LHCN-M2 (cell line): ENCODE data around the gene GCA. TPM values are rescaled to one million over a fixed set of nuclear protein-coding genes. Genes with fewer than 3 reads are reported as not detected.

Experiments
- DNase-seq: peaks from one replicate; pipeline ENCODE4 v3.0.0-alpha.2; 2012; ENCODE audit warnings: low read depth
- polyA plus RNA-seq: library from polyadenylated mRNA; unstranded; fragments of >200 nt; gene quantifications from one replicate; pipeline ENCODE4 v1.2.1, GENCODE V29; 2012; ENCODE audit warnings: missing spikeins
- total RNA-seq: library from RNA; depleted of rRNA; stranded (reverse); fragments of >200 nt; gene quantifications from 2 replicates; pipeline ENCODE4 v1.2.3, GENCODE V29; 2014; rRNA removed

GCA gene, protein sequence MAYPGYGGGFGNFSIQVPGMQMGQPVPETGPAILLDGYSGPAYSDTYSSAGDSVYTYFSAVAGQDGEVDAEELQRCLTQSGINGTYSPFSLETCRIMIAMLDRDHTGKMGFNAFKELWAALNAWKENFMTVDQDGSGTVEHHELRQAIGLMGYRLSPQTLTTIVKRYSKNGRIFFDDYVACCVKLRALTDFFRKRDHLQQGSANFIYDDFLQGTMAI
- total RNA-seq = 0.52 and 0.90 TPM in 2 replicates
- 0.35 TPM for polyA plus RNA-seq

DNA sequence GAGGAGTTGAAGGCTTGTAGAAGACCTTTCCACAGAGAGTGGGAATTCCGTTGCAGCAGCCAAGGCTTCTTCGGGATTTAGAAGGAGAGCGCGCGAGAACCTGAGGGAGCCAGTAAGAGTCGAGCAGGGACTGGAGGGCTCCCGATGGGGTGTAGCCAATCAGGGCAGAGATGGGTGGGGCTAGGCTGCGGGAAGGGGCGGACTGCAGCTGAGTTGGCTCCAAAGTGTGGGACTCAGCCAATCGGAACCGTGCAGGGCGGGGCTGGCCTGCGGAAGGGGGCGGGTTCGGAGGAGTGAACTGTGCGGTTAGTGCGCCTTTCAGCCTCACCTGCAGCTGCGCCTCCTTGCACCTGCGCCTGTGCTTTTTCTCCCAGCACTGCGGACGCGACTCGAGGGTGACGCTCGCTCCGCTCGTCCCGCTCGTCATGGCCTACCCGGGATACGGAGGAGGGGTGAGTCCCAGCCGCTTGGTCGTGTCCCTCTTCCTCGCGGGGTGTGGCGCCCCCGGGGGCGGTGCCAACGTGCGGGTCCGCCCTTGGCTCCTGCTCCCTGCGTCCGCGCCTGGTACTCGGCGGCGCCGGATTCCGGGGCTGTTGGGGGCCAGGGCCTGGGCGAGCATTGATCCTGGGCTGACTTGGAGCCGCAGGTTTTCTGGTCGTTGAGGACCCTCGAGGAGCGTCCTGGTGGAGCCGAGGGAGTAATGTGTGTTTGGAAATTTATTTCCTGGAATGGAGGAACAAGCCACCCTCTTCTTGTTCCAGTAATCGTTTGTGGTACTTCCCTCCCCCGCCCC, at the start of gene GCA:
GCA (plus strand) TSS at position 309 of the 793 bp plus-strand sequence; CDS start at position 426, 117 bp downstream.
- peak; percentile 68 for DNase-seq

DNA sequence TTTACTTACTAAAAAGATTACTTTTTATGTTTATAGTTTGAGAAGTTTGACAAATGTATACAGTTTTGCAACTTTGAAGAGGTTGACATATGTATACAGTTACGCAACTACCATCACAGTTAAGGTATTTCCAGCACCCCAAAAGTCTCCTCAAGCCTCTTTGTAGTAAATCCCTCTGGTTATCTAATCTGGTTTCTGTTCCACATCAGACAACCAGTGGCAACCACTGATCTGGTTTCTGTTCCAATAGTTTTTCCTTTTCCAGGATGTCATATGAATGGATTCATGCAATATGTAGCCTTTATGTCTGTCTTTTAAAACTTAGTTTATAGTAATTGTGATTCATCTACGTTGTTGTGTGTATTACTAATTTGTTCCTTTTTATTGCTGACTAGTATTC, 48.9 kb upstream of the GCA start:
- DNase-seq = no peak

DNA sequence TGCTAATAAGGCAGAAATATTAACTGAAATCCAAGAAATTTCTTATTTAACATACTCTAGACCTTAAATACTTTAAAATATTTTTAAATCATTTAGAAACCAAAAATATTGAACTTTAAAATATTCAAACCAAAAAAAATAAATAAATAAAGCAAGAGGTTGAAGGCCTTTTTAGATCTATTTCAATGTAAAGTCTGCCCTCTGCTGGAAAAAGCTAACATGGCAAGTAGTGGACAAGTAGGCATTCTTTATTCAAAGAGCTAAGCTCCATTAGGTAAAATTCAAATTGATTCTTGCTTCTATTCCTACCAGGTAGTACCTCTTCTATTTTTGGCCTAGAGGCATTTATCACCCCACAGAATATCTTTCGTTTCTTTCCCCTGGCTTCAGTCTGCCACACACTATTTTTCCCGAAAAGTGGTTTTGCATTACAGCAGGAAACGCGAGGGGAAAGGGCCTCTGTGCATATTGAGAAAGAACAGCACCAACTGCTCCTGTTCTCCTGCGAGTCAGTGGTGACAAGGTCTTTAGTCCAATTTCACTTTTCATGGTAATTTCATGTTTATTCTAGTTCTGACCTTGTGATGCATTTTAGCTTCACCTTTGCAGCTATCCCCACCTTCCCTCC, 45.9 kb upstream of the GCA start:
- peak; percentile 79 for DNase-seq

DNA sequence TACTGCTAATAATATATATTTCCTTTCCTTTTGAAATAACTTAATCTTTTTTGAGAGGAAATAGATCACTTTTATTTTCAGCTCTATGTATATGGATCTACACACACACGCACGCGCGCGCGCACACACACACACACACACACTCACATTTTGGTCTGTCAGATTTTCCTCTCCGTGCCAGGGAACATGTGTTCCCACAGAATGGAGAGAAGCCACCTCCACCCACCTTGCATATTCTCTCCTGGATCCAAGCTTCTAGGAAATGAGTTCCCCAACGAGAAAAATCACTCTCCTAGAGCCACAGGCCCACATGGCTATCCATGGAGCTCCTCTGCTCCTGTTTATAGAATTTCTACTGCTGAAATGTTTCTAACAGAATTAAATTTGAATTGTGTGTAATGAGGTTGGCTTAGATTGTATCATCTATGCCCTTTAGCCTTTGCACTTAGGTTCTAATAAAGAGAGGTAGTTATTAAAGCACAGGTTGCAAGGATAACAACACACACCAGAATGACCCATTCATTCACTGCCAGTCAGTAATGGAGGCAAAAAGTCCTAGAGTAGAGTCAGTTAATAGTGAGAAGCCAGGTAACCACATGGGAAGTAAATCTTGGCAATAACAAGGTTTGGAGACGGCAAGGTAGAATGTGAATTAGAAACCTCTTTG, 45.1 kb upstream of the GCA start:
- no peak for DNase-seq

DNA sequence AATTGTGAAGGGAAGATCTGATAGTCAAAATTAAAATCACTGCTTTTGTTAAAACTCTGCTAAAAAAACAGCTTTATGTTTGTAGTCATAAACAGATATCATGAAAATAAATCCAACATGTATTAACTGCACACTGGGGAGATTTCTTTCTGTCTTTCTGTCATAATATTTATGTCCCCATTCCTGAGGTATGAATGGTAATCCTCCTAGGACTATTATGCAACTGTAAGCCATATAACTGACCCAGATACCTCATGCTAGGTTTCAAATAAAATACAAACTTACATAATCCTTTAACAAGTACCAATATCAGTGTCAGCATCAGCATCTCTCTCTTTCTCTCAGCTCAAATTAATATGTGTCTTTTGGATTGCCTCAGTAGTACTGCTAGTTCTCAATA, 43.7 kb upstream of the GCA start:
- peak; percentile 22 for DNase-seq

DNA sequence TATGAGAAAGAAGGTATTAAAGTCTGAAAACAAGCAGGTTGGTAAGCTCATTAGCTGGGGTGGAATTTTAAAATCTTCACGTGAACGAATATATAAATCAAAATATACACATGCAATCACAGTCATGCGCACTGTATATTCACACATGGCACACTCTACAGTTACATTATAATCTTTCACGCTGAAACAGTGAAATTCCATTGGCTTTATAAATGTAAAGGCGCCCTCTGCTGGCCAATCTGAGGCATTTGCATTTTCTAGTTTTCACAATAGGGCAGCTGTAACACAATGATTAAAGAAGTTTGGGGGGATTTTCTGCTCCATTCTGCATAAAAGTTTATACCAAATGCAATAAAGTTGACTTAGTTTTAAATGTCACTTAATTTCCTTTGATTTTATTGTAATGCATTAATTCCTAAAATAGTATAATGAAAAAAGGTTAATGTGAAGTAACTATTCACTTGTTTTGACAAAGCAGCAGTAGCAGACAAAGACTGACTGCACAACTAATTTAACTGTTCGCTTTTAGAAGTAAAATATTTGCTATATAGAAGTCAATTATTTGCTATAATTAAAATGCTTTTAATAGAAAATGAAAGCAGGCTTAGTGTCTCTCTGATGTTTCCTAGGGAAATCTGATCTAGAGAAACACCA, 42.7 kb upstream of the GCA start:
- peak; percentile 71 for DNase-seq

DNA sequence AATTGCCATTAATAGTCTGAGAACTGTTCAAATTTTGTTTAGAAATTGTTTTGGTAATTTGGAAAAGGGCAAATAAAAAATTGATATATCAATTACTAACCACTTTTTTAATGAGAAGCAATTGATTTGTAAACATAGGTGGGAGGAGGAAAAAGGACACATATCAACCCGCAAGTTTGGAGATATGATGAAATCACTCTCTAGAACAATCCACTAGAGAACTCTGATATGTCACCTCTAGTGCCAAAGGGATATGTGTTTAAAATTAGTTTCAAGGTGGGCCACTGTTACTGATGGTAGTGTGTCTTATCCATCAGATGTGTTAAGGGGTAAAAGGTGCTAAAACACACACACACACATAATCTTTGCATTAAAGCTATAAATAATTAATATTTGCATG, 42.1 kb upstream of the GCA start:
- no peak for DNase-seq

DNA sequence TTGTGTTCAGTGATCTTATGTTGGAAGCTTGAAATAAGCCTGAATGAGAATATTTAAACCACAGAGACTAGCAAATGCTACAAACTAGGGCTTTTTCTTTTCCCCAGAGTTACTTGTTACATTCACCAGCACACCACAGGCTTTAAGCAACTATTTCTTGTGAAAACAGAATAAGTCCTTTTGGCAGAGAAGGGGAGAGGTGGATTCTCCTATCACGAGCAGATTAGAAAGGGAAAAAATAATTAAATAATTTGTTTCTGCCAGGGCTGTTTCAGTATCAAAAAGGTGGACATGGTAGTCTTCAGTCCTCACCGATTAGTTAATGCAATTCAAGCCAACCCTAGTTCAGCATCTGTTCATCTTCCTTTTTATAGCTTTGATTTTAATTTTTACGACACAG, 38.0 kb upstream of the GCA start:
- DNase-seq = no peak

DNA sequence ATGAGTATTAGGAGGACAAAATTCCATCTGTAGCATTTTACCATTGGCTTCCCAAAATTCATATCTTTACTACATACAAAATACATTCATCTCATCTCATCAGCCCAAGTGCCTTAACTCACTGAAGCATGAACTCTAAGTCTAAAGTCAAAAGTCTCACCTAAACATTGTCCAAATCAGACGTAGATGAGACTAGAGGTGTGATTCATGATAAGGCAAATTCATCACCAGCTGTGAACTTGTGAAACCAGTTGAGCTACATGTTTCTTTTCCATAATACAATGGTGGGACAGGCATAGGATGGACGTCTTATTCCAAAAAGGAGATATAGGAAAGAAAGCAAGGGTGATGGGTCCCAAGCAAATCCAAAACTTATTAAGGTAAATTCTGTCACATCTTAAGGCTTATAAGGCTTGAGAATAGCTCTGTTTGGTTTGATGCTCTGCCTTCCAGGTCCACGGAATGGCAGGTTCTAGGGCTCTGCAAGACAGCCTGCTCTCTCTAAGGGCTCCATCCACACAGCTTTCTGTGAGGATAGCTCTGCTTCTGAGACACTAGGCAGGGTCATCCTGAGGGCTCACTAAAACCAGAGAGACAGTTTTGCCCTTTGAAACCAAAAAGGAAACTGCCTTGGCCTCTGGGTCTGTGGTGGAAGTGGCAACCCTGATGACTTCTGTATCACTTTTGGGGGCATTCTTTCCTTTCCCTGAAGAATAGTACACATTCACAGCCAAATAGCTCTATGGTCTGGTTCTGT, 35.0 kb upstream of the GCA start:
- DNase-seq = no peak

DNA sequence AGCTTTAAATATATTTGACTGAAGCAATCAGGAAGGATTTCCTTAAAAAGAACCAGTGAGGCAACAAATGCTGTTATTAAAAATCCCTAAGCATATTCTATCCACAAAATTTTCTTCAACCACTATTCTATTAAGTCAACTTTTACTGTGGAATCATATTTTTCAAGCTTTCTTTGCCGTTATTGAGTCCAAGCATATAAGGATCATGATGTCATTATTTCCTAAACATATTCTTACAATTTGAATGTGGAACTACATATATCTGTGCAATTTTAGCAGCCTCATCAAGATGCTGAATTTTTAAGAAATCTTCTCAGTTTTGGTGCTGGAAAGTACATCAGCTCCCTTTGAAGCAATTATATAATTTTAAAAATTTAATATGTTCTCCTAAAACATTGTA, 31.1 kb upstream of the GCA start:
- no peak for DNase-seq

DNA sequence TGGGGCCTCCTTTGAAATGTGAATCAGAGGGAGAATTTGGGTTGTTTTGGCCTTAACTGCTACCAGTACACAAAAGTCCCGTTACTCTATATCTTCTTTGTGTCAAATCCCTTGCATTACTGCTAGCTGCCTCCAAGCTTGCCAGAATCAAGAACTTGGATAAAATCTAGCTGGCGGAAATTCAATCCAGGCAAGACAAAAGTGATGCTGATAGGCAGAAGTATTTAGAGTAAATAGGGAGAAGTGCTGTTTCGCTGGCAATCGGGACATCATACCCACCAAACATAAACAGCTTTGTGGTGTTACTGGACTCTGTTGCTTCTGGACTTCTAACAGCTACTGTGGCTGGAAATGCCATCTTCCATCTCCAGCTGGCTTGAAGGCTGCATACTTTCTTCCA, 28.0 kb upstream of the GCA start:
- DNase-seq = no peak

DNA sequence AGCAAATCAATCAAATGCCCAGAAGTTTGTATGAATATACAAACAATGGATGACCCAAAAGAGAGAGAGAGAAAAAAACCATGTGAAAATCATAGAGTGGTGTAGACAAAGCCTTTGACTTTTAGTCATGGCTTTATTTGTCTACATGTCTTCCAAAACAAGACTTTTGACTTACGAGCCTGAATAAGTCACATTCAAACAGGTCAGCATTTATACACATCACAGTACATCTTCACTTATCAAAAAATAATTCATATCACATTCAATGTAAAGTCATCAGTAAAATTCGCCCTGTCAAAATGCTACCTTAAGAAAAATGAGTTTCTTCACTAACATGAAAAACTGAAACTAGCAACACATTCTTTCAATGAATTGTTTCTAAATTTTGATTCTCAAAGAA, 27.3 kb upstream of the GCA start:
- DNase-seq = no peak

DNA sequence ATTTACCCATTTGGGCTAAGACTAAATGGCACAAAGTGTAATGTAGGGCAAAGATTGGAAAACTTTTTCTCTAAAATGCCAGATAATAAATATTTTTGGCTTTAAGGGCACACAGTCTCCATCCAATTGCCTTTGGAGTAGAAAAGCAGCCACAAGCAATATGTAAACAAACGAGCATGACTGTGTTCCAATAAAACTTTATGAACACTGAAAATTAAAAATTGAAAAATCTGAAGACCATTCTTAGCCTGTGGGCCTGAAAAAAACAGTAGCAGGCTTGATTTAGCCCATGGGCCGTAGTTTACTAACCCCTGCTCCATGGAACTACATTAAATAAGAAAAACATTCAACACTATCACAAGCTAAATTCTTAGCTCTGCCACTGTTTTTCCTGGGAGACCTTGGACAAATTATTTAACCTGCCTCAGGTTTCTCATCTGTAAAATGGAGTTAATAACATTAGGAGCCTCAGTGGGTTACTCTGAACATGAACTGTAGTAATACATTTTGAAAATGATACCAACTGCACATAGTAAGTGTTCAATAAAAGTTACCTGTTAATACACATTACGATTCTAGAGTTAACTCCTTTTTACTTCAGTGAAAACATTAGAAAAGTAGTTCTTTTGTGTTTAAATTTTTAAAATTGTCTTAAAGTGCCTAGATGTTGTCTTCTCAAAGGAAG, 26.7 kb upstream of the GCA start:
- no peak for DNase-seq

DNA sequence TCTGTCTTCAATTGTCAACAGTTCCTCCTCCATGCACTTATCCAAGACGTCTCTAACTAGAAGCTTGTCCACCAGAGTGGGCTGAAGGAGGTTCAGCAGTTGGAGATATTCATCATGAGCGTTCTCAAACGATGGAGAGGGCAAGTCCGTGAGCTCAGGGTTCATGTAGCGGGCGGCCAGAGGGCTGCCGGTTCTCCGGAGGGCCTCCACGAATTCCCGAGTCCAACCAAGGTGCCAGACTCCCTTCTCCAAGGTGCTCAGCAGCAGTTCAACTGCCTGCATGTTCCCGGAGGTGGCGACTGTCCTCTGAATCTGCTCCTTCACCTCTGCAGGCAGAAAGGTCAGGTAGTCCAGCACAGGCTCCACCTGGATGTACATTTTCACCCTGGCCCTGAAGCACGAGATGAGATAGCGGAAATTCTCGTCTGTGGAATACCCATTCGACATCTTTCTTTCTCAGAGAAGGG, 26.0 kb upstream of the GCA start:
- DNase-seq = peak; percentile 27

DNA sequence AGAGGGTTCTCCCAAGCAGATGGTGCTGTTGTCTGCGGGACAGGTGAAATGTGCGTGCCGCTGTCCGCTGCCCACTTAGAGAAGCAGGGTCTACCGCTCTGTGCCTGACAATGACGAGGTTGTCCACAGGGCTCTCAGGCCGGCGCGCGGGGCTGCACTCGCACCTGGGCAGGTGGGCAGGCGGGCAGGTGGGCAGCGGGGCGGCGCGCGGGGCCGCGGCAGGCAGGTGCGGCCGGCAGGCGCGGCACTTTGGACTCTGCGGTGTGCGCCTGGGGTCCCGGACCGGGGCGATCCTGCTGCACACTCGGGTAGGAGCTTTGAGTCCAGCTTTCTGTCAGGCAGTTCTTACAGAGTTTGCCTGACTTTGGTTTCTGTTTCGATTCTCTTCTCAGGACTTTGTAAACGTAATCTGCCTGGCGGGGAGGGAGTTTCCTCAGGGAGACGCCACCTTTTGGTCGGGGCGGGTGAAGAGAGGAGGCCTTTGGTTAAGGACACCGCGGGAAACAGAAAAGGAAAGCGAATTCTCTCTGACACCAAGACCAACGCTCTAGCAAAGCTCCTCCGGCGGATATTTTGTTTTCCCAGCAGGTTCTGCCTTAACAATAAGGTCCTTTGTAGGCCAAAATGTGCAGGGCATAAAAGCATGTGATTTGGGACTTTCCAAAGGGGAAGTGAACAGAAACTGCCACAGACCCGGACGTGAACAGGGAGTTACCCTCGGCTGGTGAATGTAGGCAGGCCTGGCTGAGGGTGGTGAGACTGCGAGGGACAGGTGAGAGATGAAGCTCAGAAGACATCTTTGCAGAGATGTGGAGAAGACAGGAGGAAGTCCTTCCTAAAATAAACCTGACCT, 25.4 kb upstream of the GCA start, which contains the start of gene IFIH1:
IFIH1 (minus strand) TSS at position 357 of the 853 bp plus-strand sequence. CDS start 377 bp downstream, outside the sequence.
- peak; percentile 90 for DNase-seq

DNA sequence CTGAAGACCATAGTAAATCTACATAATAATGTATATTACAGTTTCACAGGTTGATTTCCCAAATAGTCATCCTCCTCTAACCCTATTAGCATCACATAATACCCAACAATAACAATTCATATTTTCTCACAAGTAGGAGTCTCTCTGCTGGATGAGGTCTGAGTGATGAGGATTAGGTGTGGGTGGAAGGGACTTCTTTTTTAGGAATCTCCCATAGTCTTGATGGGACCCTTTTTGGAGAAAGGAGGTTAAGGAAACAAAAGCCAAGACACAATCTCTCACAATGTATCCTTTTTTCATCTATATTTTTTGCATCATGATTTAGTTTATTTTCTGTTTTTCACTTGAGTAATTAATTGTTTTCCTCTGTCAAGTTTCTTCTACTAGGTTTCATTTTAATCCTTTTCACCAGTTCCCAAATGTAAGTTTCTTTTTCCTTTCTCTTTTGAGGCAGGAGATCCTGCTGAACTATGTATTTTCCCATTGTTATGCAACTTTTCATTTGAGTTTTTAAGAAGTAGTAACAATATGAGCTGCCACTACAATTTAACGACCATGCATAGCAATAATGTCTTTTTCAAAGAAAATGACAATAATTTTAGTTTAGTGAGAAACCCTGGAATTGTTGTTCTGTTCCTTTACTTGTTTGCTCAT, 22.9 kb upstream of the GCA start:
- DNase-seq = no peak

DNA sequence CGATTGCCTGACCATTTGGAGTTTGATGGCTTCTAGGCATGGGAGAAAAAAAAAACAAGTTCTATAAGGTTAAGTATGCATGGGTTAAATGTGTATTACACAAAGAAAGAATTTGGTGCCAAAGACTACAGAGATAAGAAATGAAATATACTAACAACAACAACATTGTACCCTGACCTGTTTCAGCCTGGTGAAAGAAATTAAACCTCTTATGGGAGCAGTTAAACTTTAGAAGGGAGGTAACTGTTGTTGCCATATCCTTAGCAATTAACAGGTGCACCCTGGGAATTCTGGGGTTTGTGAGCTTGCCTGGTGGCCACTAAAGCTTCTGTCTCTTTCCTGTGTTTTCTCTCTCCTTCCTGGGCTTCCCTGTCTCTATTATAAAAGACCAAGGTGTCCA, 19.0 kb upstream of the GCA start:
- no peak for DNase-seq

DNA sequence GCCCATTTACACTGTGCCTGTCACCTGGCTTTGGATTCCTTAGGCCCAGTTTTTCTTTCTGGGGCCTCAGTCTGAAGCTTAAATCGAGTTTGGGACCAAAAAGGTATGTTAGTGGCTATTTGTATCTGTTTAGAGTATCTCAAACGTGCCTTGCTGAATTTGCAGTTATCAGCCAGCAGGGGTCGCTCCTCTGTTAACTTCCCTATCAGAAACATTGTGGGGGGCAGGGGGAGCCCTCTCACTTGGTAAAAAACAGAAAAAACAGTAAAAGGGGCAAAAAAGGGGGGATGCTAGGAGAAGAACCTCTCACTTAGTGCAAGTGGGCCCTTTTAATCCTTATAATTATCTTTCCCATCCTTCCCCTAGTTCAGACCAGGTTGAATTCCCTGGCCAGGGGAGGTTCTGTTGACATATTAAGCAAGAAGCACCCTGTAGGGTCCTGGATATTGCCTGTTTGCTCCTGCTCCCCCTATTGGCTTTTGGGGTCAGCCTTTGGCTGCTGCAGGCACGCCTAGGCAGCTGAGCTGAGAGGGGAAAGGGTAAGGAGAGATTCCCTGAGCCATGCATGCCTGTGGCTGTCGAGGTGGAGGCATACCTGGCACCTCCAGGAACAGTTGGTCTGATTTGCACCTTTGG, 16.7 kb upstream of the GCA start:
- no peak for DNase-seq
